Measurements from ENCODE around the gene IL1R1.

Gene IL1R1

GRCh38 chr2:102177814-102178478 is 35.4 kb downstream of the IL1R1 start:
- DNase-seq = no peak

GRCh38 chr2:102179061-102179460 is 36.5 kb downstream of the IL1R1 start:
- no peak for DNase-seq

- no peak for DNase-seq
Observed at GRCh38 chr2:102179788-102180686, 37.5 kb downstream of the IL1R1 start.

GRCh38 chr2:102180687-102180999 is 38.1 kb downstream of the IL1R1 start:
- no peak for DNase-seq

GRCh38 chr2:102181376-102181775 is 38.8 kb downstream of the IL1R1 start:
- no peak for DNase-seq

- DNase-seq = no peak
Observed at GRCh38 chr2:102181919-102182635, 39.5 kb downstream of the IL1R1 start.

- no peak for DNase-seq
Observed at GRCh38 chr2:102184018-102184417, 41.5 kb downstream of the IL1R1 start.

- DNase-seq = no peak
Observed at GRCh38 chr2:102184568-102184967, 42.0 kb downstream of the IL1R1 start.

- DNase-seq = no peak
Observed at GRCh38 chr2:102185347-102185746, 42.8 kb downstream of the IL1R1 start.

GRCh38 chr2:102186791-102187495 is 44.4 kb downstream of the IL1R1 start, which contains the start of gene IL1RL2:
Gene IL1RL2 (plus strand): TSS chr2:102187023. CDS start chr2:102187868, 845 bp downstream.
- DNase-seq = no peak

GRCh38 chr2:102187496-102188150 is 45.1 kb downstream of the IL1R1 start:
- DNase-seq = no peak

- no peak for DNase-seq
Observed at GRCh38 chr2:102190430-102191107, 48.0 kb downstream of the IL1R1 start.

GRCh38 chr2:102191501-102191900 is 49.0 kb downstream of the IL1R1 start:
- DNase-seq = no peak

GRCh38 chr2:102193074-102193473 is 50.5 kb downstream of the IL1R1 start:
- DNase-seq = no peak

GRCh38 chr2:102194609-102195268 is 52.2 kb downstream of the IL1R1 start:
- DNase-seq = no peak

- DNase-seq = no peak
Observed at GRCh38 chr2:102197389-102198137, 55.0 kb downstream of the IL1R1 start.

GRCh38 chr2:102200539-102200938 is 58.0 kb downstream of the IL1R1 start:
- DNase-seq = no peak

- no peak for DNase-seq
Observed at GRCh38 chr2:102204638-102205037, 62.1 kb downstream of the IL1R1 start.

- DNase-seq = no peak
Observed at GRCh38 chr2:102206666-102207341, 64.3 kb downstream of the IL1R1 start.

- no peak for DNase-seq
Observed at GRCh38 chr2:102208774-102209173, 66.2 kb downstream of the IL1R1 start.
